ENCODE results near the gene AFF1.
A peak's percentile ranks its signal among the peaks of the same experiment; 100 is the strongest.
"Not testable (repeated sequence)": the region's sequence is repeated elsewhere in the genome, so short reads cannot be mapped to it uniquely, and the experiment has no call there.

AFF1 gene

GRCh38 chr4:87012265-87012953 lies 77.6 kb downstream of the AFF1 start:
- no peak for DNase-seq (ENCODE audit: low read depth)

GRCh38 chr4:87012954-87013308 lies 78.1 kb downstream of the AFF1 start:
- not testable (repeated sequence) for DNase-seq (ENCODE audit: low read depth)

- DNase-seq (ENCODE audit: low read depth) = no peak
Measured at GRCh38 chr4:87014284-87014782, 79.5 kb downstream of the AFF1 start.

GRCh38 chr4:87015416-87015815 lies 80.6 kb downstream of the AFF1 start:
- no peak for DNase-seq (ENCODE audit: low read depth)

GRCh38 chr4:87017580-87018342 lies 83.0 kb downstream of the AFF1 start:
- no peak for DNase-seq (ENCODE audit: low read depth)

- DNase-seq (ENCODE audit: low read depth) = no peak
Measured at GRCh38 chr4:87018753-87019152, 83.9 kb downstream of the AFF1 start.

GRCh38 chr4:87019246-87019791 lies 84.5 kb downstream of the AFF1 start:
- DNase-seq (ENCODE audit: low read depth) = no peak

- no peak for DNase-seq (ENCODE audit: low read depth)
Measured at GRCh38 chr4:87019898-87020297, 85.1 kb downstream of the AFF1 start.

- DNase-seq (ENCODE audit: low read depth) = no peak
Measured at GRCh38 chr4:87024201-87024600, 89.4 kb downstream of the AFF1 start.

GRCh38 chr4:87025023-87025613 lies 90.3 kb downstream of the AFF1 start:
- no peak for DNase-seq (ENCODE audit: low read depth)

- DNase-seq (ENCODE audit: low read depth) = no peak
Measured at GRCh38 chr4:87025614-87026041, 90.8 kb downstream of the AFF1 start.

GRCh38 chr4:87026800-87027495 lies 92.1 kb downstream of the AFF1 start:
- DNase-seq (ENCODE audit: low read depth) = no peak

- no peak for DNase-seq (ENCODE audit: low read depth)
Measured at GRCh38 chr4:87029356-87029755, 94.5 kb downstream of the AFF1 start.

GRCh38 chr4:87030124-87030523 lies 95.3 kb downstream of the AFF1 start:
- DNase-seq (ENCODE audit: low read depth) = no peak

GRCh38 chr4:87030755-87031441 lies 96.1 kb downstream of the AFF1 start:
- DNase-seq (ENCODE audit: low read depth) = no peak

GRCh38 chr4:87031920-87032319 lies 97.1 kb downstream of the AFF1 start:
- DNase-seq (ENCODE audit: low read depth) = no peak

GRCh38 chr4:87032884-87033533 lies 98.2 kb downstream of the AFF1 start:
- DNase-seq (ENCODE audit: low read depth) = peak; percentile 55

GRCh38 chr4:87033902-87034301 lies 99.1 kb downstream of the AFF1 start:
- no peak for DNase-seq (ENCODE audit: low read depth)

GRCh38 chr4:87034527-87034926 lies 99.7 kb downstream of the AFF1 start:
- DNase-seq (ENCODE audit: low read depth) = no peak

GRCh38 chr4:87035881-87036509 lies 101.2 kb downstream of the AFF1 start:
- no peak for DNase-seq (ENCODE audit: low read depth)

GRCh38 chr4:87036713-87037112 lies 101.9 kb downstream of the AFF1 start:
- DNase-seq (ENCODE audit: low read depth) = no peak

Data from stromal cell of bone marrow (primary cell).